ENCODE data around the gene TLX1.

GRCh38 chr10:101140950-101141615, 10.0 kb downstream of the TLX1 start:
- TF ChIP-seq CTCF (conservative IDR thresholded peaks at IDR 0.05) (no peak), ZFX (IDR thresholded peaks at IDR 0.05) (no peak)

Measured in C4-2B (cell line).